B cell (primary cell): ENCODE results near the gene TMEM125. TPM values are rescaled to one million over a fixed set of nuclear protein-coding genes. Genes with fewer than 3 reads are reported as not detected.

ENCODE experiments used
- ATAC-seq: fragments of 200-7000 bp; cut with Tn5 transposase; one replicate; pipeline ENCODE4 v1.10.0; 2021; ENCODE audit warnings: low read depth, mild to moderate bottlenecking, moderate number of reproducible peaks, moderate library complexity
- CTCF ChIA-PET: fragments of 350-600 bp; sonication (Branson Sonifier 250); formaldehyde crosslinking; loops from one replicate; lab custom pipeline; 2021; ENCODE audit warnings: antibody characterized with exemption, inconsistent platforms; lab: Charles Lee
- POLR2A ChIA-PET: fragments of 350-600 bp; sonication (Branson Sonifier 250); formaldehyde crosslinking; loops from one replicate; lab custom pipeline; 2021; ENCODE audit warnings: antibody characterized with exemption; lab: Charles Lee
- DNase-seq: peaks from one replicate; pipeline ENCODE4 v3.0.0; 2013
- H2AFZ ChIP-seq: 2 replicates; pipeline ENCODE4 v1.6.1; 2012; ENCODE audit warnings: mild to moderate bottlenecking, low read depth, low read length; ENCODE audit not compliant: insufficient read depth, poor library complexity, severe bottlenecking
- H3K27ac ChIP-seq, 2 donors: 1 replicate in 1 of 2; 2 replicates in 1 of 2; pipeline ENCODE4 v1.5.1; 2012 to 2013; ENCODE audit warnings: low read length in 2 of 2, mild to moderate bottlenecking in 2 of 2, moderate library complexity in 1 of 2
- H3K27me3 ChIP-seq, 4 experiments: fragments of 200-600 bp in 1 of 4; sonication (generic) in 1 of 4; replicated peaks in 1 of 4; 1 replicate in 2 of 4; 2 replicates in 2 of 4; pipeline versions ENCODE4 v1.6.1 to v1.7.0; 2013 to 2016; ENCODE audit warnings: low read length in 3 of 4, mild to moderate bottlenecking in 2 of 4, mixed read lengths in 1 of 4, moderate library complexity in 1 of 4; ENCODE audit not compliant: insufficient read depth in 4 of 4, control insufficient read depth in 3 of 4; ENCODE audit errors: control extremely low read depth in 1 of 4
- H3K36me3 ChIP-seq, 2 experiments: replicated peaks in 1 of 2; 1 replicate in 1 of 2; 2 replicates in 1 of 2; pipeline versions ENCODE4 v1.6.1 to v1.7.1; 2013; ENCODE audit warnings: low read length in 1 of 2; ENCODE audit not compliant: insufficient read depth in 2 of 2, control insufficient read depth in 1 of 2; ENCODE audit errors: control extremely low read depth in 1 of 2, extremely low read depth in 1 of 2
- H3K4me1 ChIP-seq, 2 donors: fragments of 200-600 bp in 1 of 2; sonication (generic) in 1 of 2; 1 replicate in 1 of 2; 2 replicates in 1 of 2; pipeline versions ENCODE4 v1.5.1 to v1.6.1; 2013 to 2017; ENCODE audit warnings: low read length in 2 of 2; ENCODE audit not compliant: control insufficient read depth in 2 of 2, insufficient read depth in 2 of 2
- H3K4me2 ChIP-seq: replicated peaks from 2 replicates; pipeline ENCODE3; 2012; ENCODE audit warnings: mild to moderate bottlenecking, low read depth, low read length; ENCODE audit not compliant: poor library complexity, severe bottlenecking
- H3K4me3 ChIP-seq, 5 experiments: fragments of 200-600 bp in 1 of 5; sonication (generic) in 1 of 5; 1 replicate in 3 of 5; 2 replicates in 2 of 5; pipeline versions ENCODE4 v1.5.1 to v1.7.0; 2011 to 2016; ENCODE audit warnings: low read length in 4 of 5, mild to moderate bottlenecking in 4 of 5, low read depth in 2 of 5, control low read depth in 1 of 5, moderate library complexity in 1 of 5; ENCODE audit not compliant: insufficient read depth in 1 of 5; ENCODE audit errors: control extremely low read depth in 1 of 5, extremely low read depth in 1 of 5
- H3K79me2 ChIP-seq: fragments of 200-600 bp; sonication (generic); one replicate; pipeline ENCODE4 v1.6.0; 2016; ENCODE audit warnings: low read length; ENCODE audit not compliant: control insufficient read depth, insufficient read depth
- H3K9ac ChIP-seq: fragments of 200-600 bp; sonication (generic); 2 replicates; pipeline ENCODE4 v1.6.1; 2017; ENCODE audit warnings: mild to moderate bottlenecking, low read length, moderate library complexity
- H3K9me3 ChIP-seq, 3 donors: one replicate each; pipeline versions ENCODE4 v1.6.1 to v1.7.1; 2013; ENCODE audit warnings: low read length in 2 of 3; ENCODE audit not compliant: control insufficient read depth in 2 of 3, insufficient read depth in 1 of 3; ENCODE audit errors: control extremely low read depth in 1 of 3
- H4K20me1 ChIP-seq: 2 replicates; pipeline ENCODE4 v1.6.0; 2012; ENCODE audit warnings: mild to moderate bottlenecking, low read length; ENCODE audit not compliant: insufficient read depth, control insufficient read depth, poor library complexity, severe bottlenecking
- H3K27ac Mint-ChIP-seq: one replicate; pipeline ENCODE4 v1.8.0; 2021; ENCODE audit warnings: mixed read lengths
- H3K27me3 Mint-ChIP-seq: one replicate; pipeline ENCODE4 v1.8.0; 2021; ENCODE audit warnings: mixed read lengths
- H3K4me1 Mint-ChIP-seq: one replicate; pipeline ENCODE4 v1.8.0; 2021; ENCODE audit warnings: mixed read lengths
- H3K4me3 Mint-ChIP-seq: one replicate; pipeline ENCODE4 v1.8.0; 2021; ENCODE audit warnings: mixed read lengths
- H3K9me3 Mint-ChIP-seq: one replicate; pipeline ENCODE4 v1.8.0; 2022; ENCODE audit warnings: mixed read lengths; ENCODE audit not compliant: insufficient read depth
- EZH2 ChIP-seq: IDR thresholded peaks from 2 replicates; pipeline ENCODE4 v1.6.1; 2012; ENCODE audit warnings: borderline replicate concordance, low read depth, mild to moderate bottlenecking, moderate library complexity, low read length; ENCODE audit not compliant: insufficient read depth, poor library complexity, severe bottlenecking
- WGBS: methylation state at CpG from one replicate; pipeline ENCODE4 v1.1.5; 2013; ENCODE audit warnings: missing lambda C conversion rate; ENCODE audit not compliant: insufficient coverage; 5-methylcytosine and 5-hydroxymethylcytosine counted together
- intact Hi-C: fragments of 100-400 bp; cut with micrococcal nuclease; formaldehyde crosslinking; loops from one replicate; pipeline ENCODE4 v1.10.0; 2022
- polyA plus RNA-seq: library from polyadenylated mRNA; depleted of rRNA; stranded (reverse); fragments of >200 nt; gene quantifications from 2 replicates; pipeline ENCODE4 v1.2.3, GENCODE V29; 2012
- total RNA-seq, 2 donors: library from RNA; stranded (reverse); fragments of 120-200 nt in 1 of 2; gene quantifications; 1 replicate in 1 of 2; 2 replicates in 1 of 2; pipeline versions ENCODE4 v1.2.3 to v1.2.4, GENCODE V29; 2013 to 2022
- TF ChIP-seq, protein P1 (sequence below): fragments of 200-600 bp; IDR thresholded peaks from one replicate; pipeline ENCODE4 v1.8.0; 2022; ENCODE audit warnings: antibody characterized with exemption, mild to moderate bottlenecking

The TMEM125 gene
- total and polyA plus RNA-seq, 2 donors (not counting 1 experiment from before 2014, with no cell fraction given), result not detected

DNA sequence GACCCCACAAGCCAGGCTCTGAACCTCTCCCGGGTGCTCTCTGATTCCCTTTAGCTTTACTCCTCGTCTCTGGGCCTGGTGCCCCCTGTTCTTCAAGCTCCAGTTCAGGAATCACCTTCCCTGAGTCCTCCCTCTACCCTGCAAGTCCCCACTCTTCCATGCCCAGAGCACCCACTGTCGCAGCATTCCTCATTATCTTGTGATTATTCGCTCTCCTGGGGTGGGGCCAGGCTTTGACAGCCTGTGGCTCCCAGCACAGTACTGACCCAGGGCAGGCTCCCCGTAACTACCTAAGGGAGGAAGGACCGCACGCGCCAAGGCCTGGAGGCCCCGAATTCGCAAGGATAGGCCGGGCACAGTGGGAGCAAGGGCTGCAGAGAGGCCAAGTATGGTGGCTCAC lies 16.3 kb downstream of the TMEM125 start:
- Histone ChIP-seq H3K4me1 (no peaks in the 10 kb centered on the region), H3K27me3 (no peaks in the 10 kb centered on the region), H3K4me3 (no peak overlapping the region), H3K36me3 (no peaks in the 10 kb centered on the region), H3K9me3 (peaks cover 0 to 5% (median 0%) of the 10 kb centered on the region in 3 donors), H3K79me2 (no peaks in the 10 kb centered on the region), H3K27ac (no peak overlapping the region), H4K20me1 (no peaks in the 10 kb centered on the region), H2AFZ (no peak overlapping the region), H3K9ac (no peak overlapping the region), H3K4me2 (no peak overlapping the region)
- H3K4me1 Mint-ChIP-seq, result no peaks in the 10 kb centered on the region
- intact Hi-C loops, result no loop called here
- peaks cover 4% of the 10 kb centered on the region for H3K27me3 Mint-ChIP-seq
- ATAC-seq (no peak), DNase-seq (no peak)
- TF ChIP-seq, protein P1, sequence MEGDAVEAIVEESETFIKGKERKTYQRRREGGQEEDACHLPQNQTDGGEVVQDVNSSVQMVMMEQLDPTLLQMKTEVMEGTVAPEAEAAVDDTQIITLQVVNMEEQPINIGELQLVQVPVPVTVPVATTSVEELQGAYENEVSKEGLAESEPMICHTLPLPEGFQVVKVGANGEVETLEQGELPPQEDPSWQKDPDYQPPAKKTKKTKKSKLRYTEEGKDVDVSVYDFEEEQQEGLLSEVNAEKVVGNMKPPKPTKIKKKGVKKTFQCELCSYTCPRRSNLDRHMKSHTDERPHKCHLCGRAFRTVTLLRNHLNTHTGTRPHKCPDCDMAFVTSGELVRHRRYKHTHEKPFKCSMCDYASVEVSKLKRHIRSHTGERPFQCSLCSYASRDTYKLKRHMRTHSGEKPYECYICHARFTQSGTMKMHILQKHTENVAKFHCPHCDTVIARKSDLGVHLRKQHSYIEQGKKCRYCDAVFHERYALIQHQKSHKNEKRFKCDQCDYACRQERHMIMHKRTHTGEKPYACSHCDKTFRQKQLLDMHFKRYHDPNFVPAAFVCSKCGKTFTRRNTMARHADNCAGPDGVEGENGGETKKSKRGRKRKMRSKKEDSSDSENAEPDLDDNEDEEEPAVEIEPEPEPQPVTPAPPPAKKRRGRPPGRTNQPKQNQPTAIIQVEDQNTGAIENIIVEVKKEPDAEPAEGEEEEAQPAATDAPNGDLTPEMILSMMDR, result no peak
- TF ChIP-seq EZH2, result no peak
- POLR2A ChIA-PET, result no interaction called here
- WGBS, result 90% methylated on average over 11 of the region's 11 CpGs
- no peak overlapping the region for H3K4me3 Mint-ChIP-seq
- CTCF ChIA-PET, result no interaction called here
- H3K27ac Mint-ChIP-seq, result no peak overlapping the region
- H3K9me3 Mint-ChIP-seq, result no peaks in the 10 kb centered on the region

DNA sequence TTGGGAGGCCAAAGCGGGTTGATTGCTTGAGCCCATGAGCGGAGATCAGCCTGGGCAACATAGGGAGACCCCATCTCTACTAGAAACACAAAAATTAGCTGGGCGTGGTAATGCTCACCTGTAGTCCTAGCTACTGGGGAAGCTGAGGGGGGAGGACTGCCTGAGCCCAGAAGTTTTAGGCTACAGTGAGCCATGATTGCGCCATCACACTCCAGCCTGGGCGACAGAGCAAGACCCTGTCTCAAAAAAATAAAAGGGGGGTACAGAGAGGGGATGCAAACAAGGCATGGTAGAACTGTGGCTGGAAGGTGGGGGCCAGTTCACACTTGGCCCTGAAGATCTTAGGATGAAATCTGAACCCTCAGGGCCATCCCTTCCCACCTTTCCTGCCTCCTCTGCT lies 16.8 kb downstream of the TMEM125 start:
- no peak for ATAC-seq
- H3K27me3 Mint-ChIP-seq, result peaks cover 4% of the 10 kb centered on the region
- H3K27ac Mint-ChIP-seq, result no peak overlapping the region
- Histone ChIP-seq H3K9ac (no peak overlapping the region), H2AFZ (no peak overlapping the region), H4K20me1 (no peaks in the 10 kb centered on the region), H3K4me3 (no peak overlapping the region), H3K4me2 (no peak overlapping the region), H3K36me3 (no peaks in the 10 kb centered on the region), H3K27ac (no peak overlapping the region), H3K9me3 (peaks cover 0 to 5% (median 0%) of the 10 kb centered on the region in 3 donors), H3K79me2 (no peaks in the 10 kb centered on the region), H3K4me1 (no peaks in the 10 kb centered on the region), H3K27me3 (no peaks in the 10 kb centered on the region)
- no peaks in the 10 kb centered on the region for H3K4me1 Mint-ChIP-seq
- ChIA-PET POLR2A (no interaction called here), CTCF (no interaction called here)
- no peaks in the 10 kb centered on the region for H3K9me3 Mint-ChIP-seq
- DNase-seq, result no peak
- no peak for TF ChIP-seq EZH2
- TF ChIP-seq, protein P1, result no peak
- intact Hi-C loops, result no loop called here
- no peak overlapping the region for H3K4me3 Mint-ChIP-seq
- WGBS, result 100% methylated on average over 5 of the region's 5 CpGs
